ENCODE data around the gene AKT1.

DNA sequence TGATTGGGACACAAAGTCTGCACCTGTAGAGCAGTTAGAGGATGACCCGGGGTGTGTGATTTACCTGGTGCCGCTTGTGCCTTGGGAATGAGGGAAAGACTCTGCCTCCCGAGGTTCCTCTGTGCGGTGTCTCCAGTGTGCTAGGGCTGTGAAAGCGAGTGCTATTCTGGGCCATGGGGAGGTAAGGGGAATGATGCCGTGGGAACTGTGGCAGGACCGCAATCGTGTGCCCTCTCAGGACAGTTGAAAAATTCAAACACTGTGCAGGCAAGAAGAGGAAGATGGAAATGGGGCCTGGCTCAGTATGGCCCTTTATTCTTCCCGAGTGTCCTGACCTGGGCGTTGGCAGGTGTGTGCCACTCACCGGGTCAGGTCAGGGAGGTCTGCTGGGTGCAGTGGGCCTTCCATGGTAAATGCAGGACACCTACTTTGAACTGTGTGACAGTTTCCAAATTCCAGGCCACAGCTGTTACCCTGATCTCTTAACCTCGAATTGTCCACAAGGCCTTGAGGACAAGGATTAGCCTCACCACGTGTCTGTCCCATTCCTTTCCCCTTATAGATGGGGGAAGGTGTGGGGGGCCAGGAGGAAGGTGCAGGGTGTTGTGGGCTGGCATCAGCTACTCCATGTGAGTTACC is 41.2 kb downstream of the AKT1 start:
- TF ChIP-seq, protein P1, sequence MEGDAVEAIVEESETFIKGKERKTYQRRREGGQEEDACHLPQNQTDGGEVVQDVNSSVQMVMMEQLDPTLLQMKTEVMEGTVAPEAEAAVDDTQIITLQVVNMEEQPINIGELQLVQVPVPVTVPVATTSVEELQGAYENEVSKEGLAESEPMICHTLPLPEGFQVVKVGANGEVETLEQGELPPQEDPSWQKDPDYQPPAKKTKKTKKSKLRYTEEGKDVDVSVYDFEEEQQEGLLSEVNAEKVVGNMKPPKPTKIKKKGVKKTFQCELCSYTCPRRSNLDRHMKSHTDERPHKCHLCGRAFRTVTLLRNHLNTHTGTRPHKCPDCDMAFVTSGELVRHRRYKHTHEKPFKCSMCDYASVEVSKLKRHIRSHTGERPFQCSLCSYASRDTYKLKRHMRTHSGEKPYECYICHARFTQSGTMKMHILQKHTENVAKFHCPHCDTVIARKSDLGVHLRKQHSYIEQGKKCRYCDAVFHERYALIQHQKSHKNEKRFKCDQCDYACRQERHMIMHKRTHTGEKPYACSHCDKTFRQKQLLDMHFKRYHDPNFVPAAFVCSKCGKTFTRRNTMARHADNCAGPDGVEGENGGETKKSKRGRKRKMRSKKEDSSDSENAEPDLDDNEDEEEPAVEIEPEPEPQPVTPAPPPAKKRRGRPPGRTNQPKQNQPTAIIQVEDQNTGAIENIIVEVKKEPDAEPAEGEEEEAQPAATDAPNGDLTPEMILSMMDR (IDR thresholded peaks at IDR 0.05): no peak
- TF ChIP-seq POLR2A (IDR thresholded peaks at IDR 0.05): no peak
